ENCODE measurements around the gene PLK5.

Gene PLK5

DNA sequence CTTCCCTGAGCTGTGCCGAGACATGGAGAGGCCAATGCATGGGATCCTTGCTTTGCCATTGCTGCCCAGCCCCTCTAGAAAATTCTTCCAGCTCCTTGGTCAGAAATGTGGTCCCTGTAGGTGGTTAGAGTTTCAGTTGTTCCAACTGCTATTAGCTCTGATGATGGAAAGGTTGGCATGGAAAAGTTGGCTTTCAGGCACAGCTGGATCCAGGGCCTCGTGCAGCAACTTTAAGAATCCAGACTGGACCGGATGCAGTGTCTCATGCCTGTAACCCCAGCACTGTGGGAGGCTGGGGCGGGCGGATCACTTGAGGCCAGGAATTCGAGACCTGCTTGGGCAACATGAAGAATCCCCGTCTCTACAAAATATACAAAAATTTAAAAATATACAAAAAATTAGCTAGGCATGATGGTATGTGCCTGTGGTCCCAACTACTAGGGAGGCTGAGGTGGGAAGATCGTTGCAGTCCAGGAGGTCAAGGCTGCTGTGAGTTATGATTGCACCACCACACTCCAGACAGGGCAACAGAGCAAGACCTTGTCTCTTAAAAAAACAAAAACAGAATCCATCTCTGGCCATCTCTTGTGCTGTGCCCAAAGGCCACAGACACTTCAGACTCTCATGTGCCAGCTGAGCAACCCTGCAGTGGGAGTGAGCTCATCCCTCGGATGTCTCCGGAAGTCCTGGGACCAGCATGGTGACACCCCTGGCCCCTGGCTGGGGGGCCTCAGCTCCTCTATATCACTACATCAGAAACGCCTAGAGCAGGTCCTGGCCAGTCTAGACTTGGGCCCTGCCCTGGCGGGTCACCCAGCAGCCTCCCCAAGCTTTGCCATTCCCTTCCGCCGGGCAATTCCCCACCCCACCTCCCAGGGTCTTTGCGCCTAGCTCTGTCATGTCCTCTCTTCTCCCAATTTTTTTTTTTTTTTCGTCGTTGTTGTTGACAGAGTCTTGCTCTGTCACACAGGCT is 27.5 kb downstream of the PLK5 start:
- H3K79me2 ChIP-seq (ENCODE audit: insufficient read depth, low read length): no peaks in the 10 kb centered on the region
- TF ChIP-seq EZH2 (IDR thresholded peaks at IDR 0.05; ENCODE audit: borderline replicate concordance, low read length) (no peak), CTCF (IDR thresholded peaks at IDR 0.05; ENCODE audit: low read length) (no peak)
- no peaks in the 10 kb centered on the region for H3K27me3 ChIP-seq (ENCODE audit: insufficient read depth, low read length)

DNA sequence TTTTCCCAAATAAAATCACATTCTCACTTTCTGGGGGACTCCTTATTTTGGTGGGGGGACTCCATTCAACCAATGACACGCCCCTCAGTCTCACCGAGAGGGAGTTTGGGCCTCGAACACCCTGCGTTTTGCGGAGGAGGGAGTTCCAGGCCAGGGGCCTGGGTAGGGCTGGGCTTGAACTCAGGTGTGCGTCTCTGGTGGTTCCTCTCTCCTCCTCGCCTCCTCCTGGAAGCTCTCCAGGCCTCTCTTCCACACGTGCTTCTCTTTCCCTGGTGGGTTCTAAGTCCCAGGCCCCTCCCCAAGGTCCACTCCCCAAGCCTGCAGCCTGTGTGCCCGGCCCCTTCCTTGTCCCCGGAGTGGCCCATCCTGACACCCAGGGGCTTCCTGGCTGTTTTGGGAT is 29.5 kb downstream of the PLK5 start:
- no peaks in the 10 kb centered on the region for H3K27me3 ChIP-seq (ENCODE audit: insufficient read depth, low read length)
- no peaks in the 10 kb centered on the region for H3F3A ChIP-seq (ENCODE audit: insufficient read depth, low read length)
- no peaks in the 10 kb centered on the region for H3K9me2 ChIP-seq (ENCODE audit: low read depth, low read length)
- no peaks in the 10 kb centered on the region for H3K9me3 ChIP-seq (ENCODE audit: low read length)
- no peak overlapping the region for H2AFZ ChIP-seq (ENCODE audit: low read length)
- H3K4me2 ChIP-seq (ENCODE audit: low read length): no peak overlapping the region
- no peaks in the 10 kb centered on the region for H3K79me2 ChIP-seq (ENCODE audit: insufficient read depth, low read length)
- no peak for TF ChIP-seq EZH2 (IDR thresholded peaks at IDR 0.05; ENCODE audit: borderline replicate concordance, low read length)
- no peak for TF ChIP-seq CTCF (IDR thresholded peaks at IDR 0.05; ENCODE audit: low read length)
- H3K36me3 ChIP-seq (ENCODE audit: insufficient read depth, low read length): no peaks in the 10 kb centered on the region; the same call in 1 of the 2 replicates
- no peaks in the 10 kb centered on the region for H4K20me1 ChIP-seq (ENCODE audit: insufficient read depth, low read length)
- no peak overlapping the region for H3K4me3 ChIP-seq (ENCODE audit: low read depth, low read length, poor library complexity, severe bottlenecking)
- no peak overlapping the region for H3K27ac ChIP-seq (ENCODE audit: low read depth, low read length, poor library complexity, severe bottlenecking)
- H3K4me1 ChIP-seq (ENCODE audit: insufficient read depth, low read length, severe bottlenecking): peaks cover 6% of the 10 kb centered on the region
- H3K9ac ChIP-seq (ENCODE audit: low read length): no peak overlapping the region

More for the DNA sequence above, 27.5 kb downstream of the PLK5 start:
- no peak overlapping the region for H3K4me2 ChIP-seq (ENCODE audit: low read length)
- no peaks in the 10 kb centered on the region for H3K9me2 ChIP-seq (ENCODE audit: low read depth, low read length)
- no peak overlapping the region for H2AFZ ChIP-seq (ENCODE audit: low read length)
- no peaks in the 10 kb centered on the region for H3F3A ChIP-seq (ENCODE audit: insufficient read depth, low read length)
- no peaks in the 10 kb centered on the region for H4K20me1 ChIP-seq (ENCODE audit: insufficient read depth, low read length)
- H3K4me1 ChIP-seq (ENCODE audit: insufficient read depth, low read length, severe bottlenecking): peaks cover 9% of the 10 kb centered on the region
- H3K27ac ChIP-seq (ENCODE audit: low read depth, low read length, poor library complexity, severe bottlenecking): no peak overlapping the region
- H3K9me3 ChIP-seq (ENCODE audit: low read length): no peaks in the 10 kb centered on the region
- H3K36me3 ChIP-seq (ENCODE audit: insufficient read depth, low read length): no peaks in the 10 kb centered on the region; the same call in 1 of the 2 replicates
- H3K4me3 ChIP-seq (ENCODE audit: low read depth, low read length, poor library complexity, severe bottlenecking): no peak overlapping the region
- H3K9ac ChIP-seq (ENCODE audit: low read length): no peak overlapping the region

- Histone ChIP-seq H3K79me2 (ENCODE audit: insufficient read depth, low read length) (no peaks in the 10 kb centered on the region), H3K36me3 (ENCODE audit: insufficient read depth, low read length) (no peaks in the 10 kb centered on the region; the same call in 1 of the 2 replicates), H3K9me3 (ENCODE audit: low read length) (no peaks in the 10 kb centered on the region), H3K9me2 (ENCODE audit: low read depth, low read length) (no peaks in the 10 kb centered on the region), H4K20me1 (ENCODE audit: insufficient read depth, low read length) (no peaks in the 10 kb centered on the region), H3K4me1 (ENCODE audit: insufficient read depth, low read length, severe bottlenecking) (peaks cover 6% of the 10 kb centered on the region), H3K27me3 (ENCODE audit: insufficient read depth, low read length) (no peaks in the 10 kb centered on the region), H3F3A (ENCODE audit: insufficient read depth, low read length) (no peaks in the 10 kb centered on the region), H2AFZ (ENCODE audit: low read length) (no peak overlapping the region), H3K27ac (ENCODE audit: low read depth, low read length, poor library complexity, severe bottlenecking) (no peak overlapping the region), H3K4me3 (ENCODE audit: low read depth, low read length, poor library complexity, severe bottlenecking) (no peak overlapping the region), H3K9ac (ENCODE audit: low read length) (no peak overlapping the region), H3K4me2 (ENCODE audit: low read length) (no peak overlapping the region)
- TF ChIP-seq EZH2 (IDR thresholded peaks at IDR 0.05; ENCODE audit: borderline replicate concordance, low read length) (no peak), CTCF (IDR thresholded peaks at IDR 0.05; ENCODE audit: low read length) (no peak)
Measured at GRCh38 chr19:1554968-1555367, 31.1 kb downstream of the PLK5 start.

Measured in OCI-LY1 (cell line).